IPS DF 4.7 (cell line): Measurements from ENCODE around the gene MTHFD2L.
"Not testable (repeated sequence)": the region's sequence is repeated elsewhere in the genome, so short reads cannot be mapped to it uniquely, and the experiment has no call there.

Experiments
- DNase-seq: peaks from one replicate; pipeline ENCODE4 v3.0.0-alpha.2; 2013; ENCODE audit warnings: low spot score; ENCODE audit errors: extremely low read depth

Gene MTHFD2L

GRCh38 chr4:74188912-74189311 is 31.0 kb downstream of the MTHFD2L start:
- no peak for DNase-seq

- DNase-seq: peak; percentile 9
Observed at GRCh38 chr4:74189331-74190043, 31.6 kb downstream of the MTHFD2L start.

GRCh38 chr4:74190332-74190731 is 32.4 kb downstream of the MTHFD2L start:
- DNase-seq: no peak

GRCh38 chr4:74190919-74191397 is 33.0 kb downstream of the MTHFD2L start:
- DNase-seq: no peak

- no peak for DNase-seq
Observed at GRCh38 chr4:74197080-74197479, 39.2 kb downstream of the MTHFD2L start.

GRCh38 chr4:74202062-74202586 is 44.2 kb downstream of the MTHFD2L start:
- DNase-seq: no peak

- DNase-seq: no peak
Observed at GRCh38 chr4:74203467-74203866, 45.5 kb downstream of the MTHFD2L start.

GRCh38 chr4:74205046-74205445 is 47.1 kb downstream of the MTHFD2L start:
- no peak for DNase-seq

GRCh38 chr4:74205559-74205958 is 47.6 kb downstream of the MTHFD2L start:
- no peak for DNase-seq

- DNase-seq: no peak
Observed at GRCh38 chr4:74206088-74206825, 48.3 kb downstream of the MTHFD2L start.

GRCh38 chr4:74214457-74215159 is 56.7 kb downstream of the MTHFD2L start:
- peak; percentile 19 for DNase-seq

- not testable (repeated sequence) for DNase-seq
Observed at GRCh38 chr4:74215236-74215635, 57.3 kb downstream of the MTHFD2L start.

- no peak for DNase-seq
Observed at GRCh38 chr4:74217365-74217764, 59.4 kb downstream of the MTHFD2L start.

- no peak for DNase-seq
Observed at GRCh38 chr4:74218201-74218600, 60.3 kb downstream of the MTHFD2L start.

GRCh38 chr4:74219240-74219639 is 61.3 kb downstream of the MTHFD2L start:
- no peak for DNase-seq

- DNase-seq: no peak
Observed at GRCh38 chr4:74223098-74223497, 65.2 kb downstream of the MTHFD2L start.

GRCh38 chr4:74223801-74224200 is 65.9 kb downstream of the MTHFD2L start:
- DNase-seq: no peak

GRCh38 chr4:74228691-74229640 is 71.0 kb downstream of the MTHFD2L start:
- DNase-seq: peak; percentile 78

GRCh38 chr4:74230902-74231499 is 73.1 kb downstream of the MTHFD2L start:
- no peak for DNase-seq

GRCh38 chr4:74235135-74235534 is 77.2 kb downstream of the MTHFD2L start:
- no peak for DNase-seq
